Stimulated activated CD4-positive, alpha-beta T cell treated with anti-CD3 and anti-CD28 coated beads, Interleukin-15, amount 100 ng/mL, for 48 hours (primary cell): ENCODE measurements around the gene TMC6.
"Not testable (repeated sequence)": the region's sequence is repeated elsewhere in the genome, so short reads cannot be mapped to it uniquely, and the experiment has no call there.

Experiments used
- DNase-seq, 2 donors: peaks; one replicate each; pipeline ENCODE4 v3.0.0-alpha.2; 2020; ENCODE audit warnings: low read depth in 2 of 2

TMC6 gene

GRCh38 chr17:78110363-78111015 is 18.1 kb downstream of the TMC6 start:
- no peak for DNase-seq

- DNase-seq = no peak
These were observed 19.1 kb downstream of the TMC6 start for GRCh38 chr17:78109489-78109761.

- DNase-seq = no peak
These were observed 19.6 kb downstream of the TMC6 start for GRCh38 chr17:78108726-78109488.

GRCh38 chr17:78107976-78108725 is 20.4 kb downstream of the TMC6 start:
- DNase-seq = no peak

GRCh38 chr17:78107457-78107856 is 21.1 kb downstream of the TMC6 start:
- no peak for DNase-seq

GRCh38 chr17:78106211-78106610 is 22.3 kb downstream of the TMC6 start:
- no peak for DNase-seq

GRCh38 chr17:78105551-78105950 is 23.0 kb downstream of the TMC6 start:
- no peak for DNase-seq

- no peak for DNase-seq
These were observed 23.5 kb downstream of the TMC6 start for GRCh38 chr17:78105101-78105500.

GRCh38 chr17:78104540-78104941 is 24.0 kb downstream of the TMC6 start:
- no peak for DNase-seq

- no peak for DNase-seq
These were observed 25.2 kb downstream of the TMC6 start for GRCh38 chr17:78103311-78103710.

- DNase-seq = no peak
These were observed 27.0 kb downstream of the TMC6 start for GRCh38 chr17:78101542-78101941.

- DNase-seq = no peak
These were observed 27.4 kb downstream of the TMC6 start for GRCh38 chr17:78101112-78101511.

GRCh38 chr17:78096093-78096492 is 32.5 kb downstream of the TMC6 start:
- no peak for DNase-seq

- DNase-seq = no peak
These were observed 33.5 kb downstream of the TMC6 start for GRCh38 chr17:78095035-78095434.

- DNase-seq = no peak
These were observed 35.7 kb downstream of the TMC6 start for GRCh38 chr17:78092794-78093324.

GRCh38 chr17:78089576-78090281 is 38.8 kb downstream of the TMC6 start:
- no peak for DNase-seq

GRCh38 chr17:78088529-78088928 is 40.0 kb downstream of the TMC6 start:
- no peak for DNase-seq

GRCh38 chr17:78086740-78087139 is 41.8 kb downstream of the TMC6 start:
- DNase-seq = no peak

- DNase-seq = no peak
These were observed 45.6 kb downstream of the TMC6 start for GRCh38 chr17:78082988-78083387.

GRCh38 chr17:78082355-78082872 is 46.1 kb downstream of the TMC6 start:
- DNase-seq = not testable (repeated sequence)

GRCh38 chr17:78081551-78081950 is 47.0 kb downstream of the TMC6 start:
- no peak for DNase-seq

GRCh38 chr17:78079253-78079652 is 49.3 kb downstream of the TMC6 start:
- DNase-seq = no peak
